GM11168 (cell line): ENCODE measurements around the gene TMEM184B.

Experiments used
- in situ Hi-C: fragments of 300-500 bp; cut with MboI; formaldehyde crosslinking; loops from one replicate; pipeline ENCODE4 v1.12.0; 2022; ENCODE audit warnings: low sequenced_read_pairs; ENCODE audit not compliant: unreplicated experiment

The TMEM184B gene

GRCh38 chr22:38272373-38273134, at the start of gene TMEM184B:
Gene TMEM184B (minus strand): TSS chr22:38273010. CDS start chr22:38247961, 25,049 bp downstream.
- in situ Hi-C loops, result no loop called here

DNA sequence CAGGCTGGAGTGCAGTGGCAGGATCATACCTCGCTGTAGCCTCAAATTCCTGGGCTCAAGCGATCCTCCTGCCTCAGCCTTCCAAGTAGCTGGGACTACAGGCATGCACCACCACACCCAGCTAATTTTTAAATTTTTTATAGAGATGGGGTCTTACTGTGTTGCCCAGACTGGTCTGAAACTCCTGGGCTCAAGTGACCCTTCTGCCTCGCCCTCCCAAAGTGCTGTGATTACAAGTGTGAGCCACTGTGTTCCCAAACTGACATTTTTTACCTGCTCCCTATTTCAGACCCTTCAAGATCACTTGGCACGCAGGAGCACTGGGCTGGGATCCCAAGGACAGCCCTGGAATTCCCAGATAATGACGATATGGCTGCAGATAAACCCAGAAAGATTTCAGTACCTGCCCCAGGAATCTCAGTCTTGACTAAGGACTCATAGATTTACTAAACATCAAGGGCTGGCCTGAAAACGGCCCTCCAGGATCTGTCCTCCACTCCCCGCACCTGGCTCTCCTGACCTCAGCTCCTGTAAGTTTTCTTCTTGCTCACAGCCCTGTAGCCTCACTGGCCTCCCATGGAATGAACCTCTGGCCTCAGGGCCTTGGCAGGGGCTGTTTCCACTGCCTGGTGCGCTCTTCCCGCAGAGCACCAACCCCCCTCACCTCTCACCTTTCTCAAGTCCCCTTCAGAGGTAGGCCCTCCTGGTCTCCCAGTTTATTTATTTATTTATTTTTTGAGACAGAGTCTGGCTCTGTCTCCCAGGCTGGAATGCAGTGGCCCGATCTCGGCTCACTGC, 48.0 kb upstream of the TMEM184B start:
- in situ Hi-C loops, result no loop called here

DNA sequence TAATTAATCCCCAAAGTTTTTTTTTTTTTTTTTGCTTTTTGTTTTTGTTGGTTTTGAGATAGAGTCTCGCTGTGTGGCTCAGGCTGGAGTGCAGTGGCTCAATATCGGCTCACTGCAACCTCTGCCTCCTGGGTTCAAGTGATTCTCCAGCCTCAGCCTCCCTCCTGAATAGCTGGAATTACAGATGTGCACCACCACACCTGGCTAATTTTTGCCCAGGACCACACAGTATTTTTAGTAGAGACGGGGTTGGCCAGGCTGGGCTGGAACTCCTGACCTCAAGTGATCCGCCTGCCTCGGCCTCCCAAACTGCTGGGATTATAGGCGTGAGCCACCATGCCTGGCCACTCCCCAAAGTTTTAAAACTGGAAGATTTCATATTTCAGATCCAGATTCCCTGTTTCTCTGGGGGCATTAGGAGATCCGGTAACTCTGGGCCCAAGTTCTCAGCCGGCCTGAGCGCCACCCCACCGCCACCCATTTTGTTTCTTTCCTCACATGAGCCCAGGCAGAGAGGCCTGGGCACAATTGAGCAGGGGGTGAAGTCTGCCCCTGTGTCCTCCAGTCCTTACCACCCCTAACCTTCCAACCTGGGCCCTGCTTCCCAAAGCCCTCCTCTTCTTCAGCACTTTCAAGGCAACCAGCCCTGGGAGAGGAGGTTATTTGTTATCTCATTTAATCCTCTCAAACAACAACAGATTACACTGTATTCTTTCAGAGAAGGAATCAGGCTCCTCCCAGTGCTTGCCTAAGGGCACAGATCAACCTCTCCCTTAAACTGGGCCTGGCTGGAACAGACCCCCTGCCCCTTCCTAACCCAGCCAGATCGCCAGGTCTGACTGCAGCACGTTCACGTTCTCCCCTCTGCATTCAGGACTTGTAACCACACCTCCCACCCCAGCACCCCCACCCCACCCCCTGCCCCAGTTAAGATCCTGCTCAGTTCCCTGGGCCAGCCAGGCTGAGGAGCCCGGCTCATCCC, 46.3 kb upstream of the TMEM184B start:
- in situ Hi-C loops, result no loop called here

- in situ Hi-C loops, result no loop called here
Observed at GRCh38 chr22:38317995-38318715, 45.3 kb upstream of the TMEM184B start.

DNA sequence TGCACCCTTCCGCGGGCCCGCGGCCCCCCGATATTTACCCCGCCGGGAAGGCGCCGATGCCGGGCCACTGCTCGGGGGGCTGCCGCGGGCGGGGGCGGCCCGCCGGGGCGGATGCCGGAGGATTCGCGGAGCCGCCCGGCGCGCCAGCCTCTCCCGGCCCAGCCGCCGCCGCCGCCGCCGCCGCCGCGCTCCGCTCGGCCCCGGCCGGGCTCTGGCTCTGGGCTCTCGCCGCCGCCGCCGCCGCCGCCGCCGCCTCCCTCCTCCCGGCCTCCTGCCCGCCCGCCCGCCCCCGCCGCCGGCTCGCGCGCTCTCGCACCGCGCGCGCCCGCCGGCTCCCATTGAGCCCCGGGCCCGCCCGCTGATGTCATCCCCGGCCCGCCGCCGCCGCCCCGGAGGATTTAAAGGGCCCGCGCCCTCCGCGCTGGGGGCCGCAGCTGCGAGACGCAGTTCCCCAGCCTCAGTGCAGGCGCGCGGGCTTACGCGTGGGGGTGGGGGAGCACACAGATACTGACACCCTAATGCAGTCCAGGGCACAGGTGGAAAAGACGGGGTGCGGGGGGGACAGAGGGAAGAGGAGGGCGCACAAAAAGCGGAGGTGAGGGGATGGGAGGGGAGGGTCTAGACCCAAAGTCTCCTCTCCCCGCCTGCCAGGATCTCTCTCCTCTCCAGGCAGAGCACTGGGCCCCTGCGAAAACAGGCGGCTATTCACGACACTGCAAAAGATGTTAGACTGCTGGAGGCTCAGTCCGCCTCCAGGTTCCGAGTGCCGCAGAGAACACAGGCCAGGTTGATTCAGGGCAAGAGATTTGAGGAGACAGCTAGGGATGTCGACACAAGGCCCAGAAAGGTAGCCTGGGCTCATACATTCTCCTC, 44.5 kb upstream of the TMEM184B start, which contains the start of gene CSNK1E:
CSNK1E (minus strand) TSS at position 312 of the 873 bp plus-strand sequence. CDS start 3,276 bp downstream, outside the sequence.
- in situ Hi-C loops, result no loop called here

DNA sequence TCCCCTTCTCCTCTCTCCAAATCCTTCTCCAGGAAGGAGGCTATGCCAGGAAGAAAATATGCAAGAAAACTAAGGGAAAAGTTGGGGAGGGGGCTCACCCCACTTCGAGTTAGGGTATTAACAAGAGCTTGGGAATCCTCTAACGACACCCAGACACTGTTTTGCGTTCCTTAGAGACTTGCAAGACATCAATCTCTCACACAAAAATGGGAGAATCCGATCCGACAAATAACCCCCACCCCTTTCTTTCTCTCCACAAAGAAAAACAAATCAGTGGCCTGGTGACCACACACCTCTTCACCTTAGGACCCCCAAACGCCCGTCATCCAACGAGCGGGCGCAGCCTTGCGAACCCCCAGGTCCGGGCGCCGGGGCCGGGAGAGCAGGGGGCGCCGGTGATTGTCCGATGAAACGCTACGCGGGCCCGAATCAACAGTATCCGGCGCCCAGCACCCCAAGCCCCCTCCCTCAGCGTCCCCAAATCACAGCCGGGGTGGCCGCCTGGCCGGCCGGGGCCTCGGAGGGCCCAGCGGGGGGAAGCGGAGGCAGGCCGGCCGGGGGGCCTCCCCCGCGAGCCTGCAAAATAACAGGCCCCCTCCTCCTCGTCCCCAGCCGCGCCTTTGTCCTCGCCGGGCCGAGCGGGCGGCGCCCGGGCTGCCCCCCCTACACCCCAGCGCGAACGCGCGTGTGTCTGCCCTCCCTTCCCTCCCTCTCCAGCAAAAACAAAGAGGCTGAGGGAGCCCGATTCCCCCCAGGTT, 43.7 kb upstream of the TMEM184B start:
- in situ Hi-C loops, result no loop called here

DNA sequence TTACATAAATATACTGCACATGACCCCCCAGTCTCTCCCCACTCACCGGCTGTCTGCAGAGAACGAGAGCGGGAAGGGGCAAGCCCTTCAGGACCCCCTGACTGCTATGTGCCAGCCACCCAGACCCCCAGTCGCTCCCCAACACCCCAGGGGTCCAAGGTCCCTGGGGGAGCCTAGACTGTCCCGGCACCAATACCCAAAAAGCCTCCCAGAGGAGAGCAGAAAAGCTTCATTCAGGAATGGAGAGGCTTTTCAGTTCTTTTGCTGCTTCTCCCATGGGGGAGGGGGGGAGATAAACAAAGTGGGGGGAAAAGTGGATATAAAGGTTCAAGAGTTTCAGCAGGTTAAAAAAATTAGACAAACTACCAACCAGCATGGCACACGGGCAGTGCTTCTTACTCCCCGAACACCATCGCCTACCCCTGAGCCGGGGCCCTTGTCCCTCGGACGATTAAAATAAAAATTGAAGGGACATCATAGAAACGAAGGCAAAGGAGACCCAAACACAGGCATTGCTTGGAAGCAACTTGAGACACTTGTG, 43.1 kb upstream of the TMEM184B start:
- in situ Hi-C loops, result no loop called here

DNA sequence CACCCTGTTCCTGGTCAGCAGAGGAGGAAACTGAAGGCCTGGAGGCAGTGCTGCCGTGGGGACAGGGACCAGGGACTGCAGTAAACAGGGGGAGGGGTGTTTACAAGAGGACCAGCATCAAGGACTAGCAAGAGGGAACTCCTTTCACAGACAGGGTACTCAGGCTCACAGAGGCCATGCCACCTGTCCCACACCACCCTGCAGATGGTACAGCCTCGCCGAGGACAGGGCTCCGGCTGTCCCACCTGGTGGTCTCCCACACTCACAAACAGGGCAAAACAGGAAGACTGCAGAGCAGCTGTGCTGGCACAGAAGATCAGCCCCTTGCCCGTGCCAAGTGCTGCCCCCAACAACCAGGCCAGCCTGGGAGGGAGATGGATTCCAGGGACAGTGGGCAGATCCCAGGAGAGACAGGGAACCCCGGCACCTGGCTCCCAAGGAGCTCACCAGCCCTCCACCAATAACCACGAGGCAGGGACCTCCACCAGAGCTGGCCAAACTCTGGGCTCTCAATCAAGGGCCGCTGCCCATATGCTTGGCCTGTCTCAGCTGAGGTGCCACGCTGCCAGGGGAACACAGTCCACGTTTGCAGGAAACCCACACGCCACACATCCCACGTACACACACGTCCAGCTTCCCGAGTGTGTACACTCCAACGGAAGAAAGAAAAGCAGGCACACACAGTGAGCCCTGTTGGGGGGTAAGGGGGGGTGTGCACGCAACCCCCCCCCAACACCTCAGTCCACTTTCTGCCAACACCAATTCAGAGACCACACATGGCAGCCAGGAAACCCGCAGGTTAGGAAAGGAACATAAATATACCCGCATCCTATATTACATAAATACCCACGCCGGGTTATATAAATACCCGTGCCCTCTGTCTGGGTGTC, 42.4 kb upstream of the TMEM184B start:
- in situ Hi-C loops, result no loop called here

GRCh38 chr22:38314051-38314932, 41.5 kb upstream of the TMEM184B start:
- in situ Hi-C loops, result no loop called here

- in situ Hi-C loops, result no loop called here
Observed at GRCh38 chr22:38313384-38313955, 40.7 kb upstream of the TMEM184B start.

DNA sequence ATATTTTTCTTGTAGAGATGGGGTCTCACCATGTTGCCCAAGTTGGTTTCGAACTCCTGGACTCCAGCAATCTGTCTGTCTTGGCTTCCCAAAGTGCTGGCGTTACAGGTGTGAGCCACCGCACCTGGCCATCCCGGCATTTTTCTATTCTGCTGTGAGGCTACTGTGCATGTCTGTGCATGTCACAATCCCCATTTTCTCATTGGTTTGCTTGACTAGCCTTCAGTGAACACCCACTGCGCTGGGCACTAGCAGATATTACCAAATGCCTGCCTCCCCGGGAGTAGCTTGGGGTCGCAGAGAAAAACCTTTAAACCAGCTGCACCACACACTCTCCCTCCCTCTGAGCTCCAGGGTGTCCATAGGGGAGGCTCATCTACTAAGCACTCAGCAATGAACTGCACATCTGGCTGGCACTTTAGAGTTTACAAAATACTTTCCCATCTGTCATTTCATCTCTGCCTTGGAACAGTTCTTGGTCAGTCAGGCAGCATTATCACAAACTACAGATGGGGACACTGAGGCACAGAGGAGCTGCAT, 39.5 kb upstream of the TMEM184B start:
- in situ Hi-C loops, result no loop called here

GRCh38 chr22:38311323-38311620, 38.5 kb upstream of the TMEM184B start:
- in situ Hi-C loops, result no loop called here

GRCh38 chr22:38310518-38311322, 37.9 kb upstream of the TMEM184B start:
- in situ Hi-C loops, result no loop called here
